ENCODE data around the gene VPS13D. TPM values are rescaled to one million over a fixed set of nuclear protein-coding genes. Genes with fewer than 3 reads are reported as not detected.

The VPS13D gene
- total RNA-seq, 1 experiment from 2014 or later, result 31.6 TPM

DNA sequence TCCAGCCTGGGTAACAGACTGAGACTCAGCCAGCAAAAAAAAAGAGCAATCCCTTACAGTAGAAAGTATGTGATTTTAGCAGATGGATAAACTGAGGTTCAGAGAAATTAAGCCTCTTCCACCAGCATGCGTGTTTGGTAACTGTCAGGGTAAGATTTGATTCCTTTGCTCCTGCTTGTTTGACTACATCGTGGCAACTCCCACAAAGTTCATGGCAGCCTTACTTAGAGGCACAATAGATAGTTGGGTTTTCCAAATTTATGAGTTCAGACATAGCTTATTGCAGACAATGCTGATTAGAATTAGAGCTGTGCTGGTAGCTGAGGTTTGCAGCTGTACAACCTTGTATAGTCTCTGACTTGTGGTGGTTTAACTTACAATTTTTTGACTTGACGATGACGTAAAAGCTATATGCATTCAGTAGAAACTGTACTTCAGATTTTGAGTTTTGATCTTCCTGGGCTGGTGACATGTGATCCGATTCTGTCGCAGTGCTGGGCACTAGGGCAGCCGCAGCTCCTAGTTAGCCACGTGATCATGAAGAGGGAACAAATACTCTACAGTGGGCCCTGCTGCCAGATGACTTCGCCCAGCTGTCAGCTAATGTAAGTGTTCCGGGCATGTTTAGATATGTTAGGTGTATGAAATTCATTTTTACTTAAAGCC lies 220.4 kb downstream of the VPS13D start:
- BruUV-seq (replicated peaks), result no TSS peak
- H3K9ac ChIP-seq (ENCODE audit: low read length), result no peak overlapping the region
- no peak overlapping the region for H3K27ac ChIP-seq (ENCODE audit: low read depth, low read length)
- no peak for ATAC-seq
- no peaks in the 10 kb centered on the region for H3K79me2 ChIP-seq (ENCODE audit: insufficient read depth, low read length)
- intact Hi-C loops (cut with micrococcal nuclease), result no loop called here
- ChIA-PET RAD21 (ENCODE audit: low non-redundant PET in 1 of 2, low total read pairs in 2 of 2, uncharacterized antibody in 2 of 2, unreplicated experiment in 2 of 2) (no interaction called here), CTCF (no interaction called here), POLR2A (no interaction called here)
- no peaks in the 10 kb centered on the region for H4K20me1 ChIP-seq (ENCODE audit: insufficient read depth)
- H3K9me2 ChIP-seq (ENCODE audit: insufficient read depth), result 0 out of 2 replicates have a peak, but pooled peaks cover 3% of the 10 kb centered on the region
- peaks cover 18 to 56% of the 10 kb centered on the region in 2 experiments; a peak in 3 of 4 replicates for H3K4me1 ChIP-seq (ENCODE audit: control insufficient read depth in 1 of 2, insufficient read depth in 2 of 2, low read length in 2 of 2)
- no peaks in the 10 kb centered on the region for H3K9me3 ChIP-seq (ENCODE audit: control insufficient read depth in 1 of 2, insufficient read depth in 1 of 2, low read depth in 1 of 2, low read length in 2 of 2)
- TF ChIP-seq, protein P1, sequence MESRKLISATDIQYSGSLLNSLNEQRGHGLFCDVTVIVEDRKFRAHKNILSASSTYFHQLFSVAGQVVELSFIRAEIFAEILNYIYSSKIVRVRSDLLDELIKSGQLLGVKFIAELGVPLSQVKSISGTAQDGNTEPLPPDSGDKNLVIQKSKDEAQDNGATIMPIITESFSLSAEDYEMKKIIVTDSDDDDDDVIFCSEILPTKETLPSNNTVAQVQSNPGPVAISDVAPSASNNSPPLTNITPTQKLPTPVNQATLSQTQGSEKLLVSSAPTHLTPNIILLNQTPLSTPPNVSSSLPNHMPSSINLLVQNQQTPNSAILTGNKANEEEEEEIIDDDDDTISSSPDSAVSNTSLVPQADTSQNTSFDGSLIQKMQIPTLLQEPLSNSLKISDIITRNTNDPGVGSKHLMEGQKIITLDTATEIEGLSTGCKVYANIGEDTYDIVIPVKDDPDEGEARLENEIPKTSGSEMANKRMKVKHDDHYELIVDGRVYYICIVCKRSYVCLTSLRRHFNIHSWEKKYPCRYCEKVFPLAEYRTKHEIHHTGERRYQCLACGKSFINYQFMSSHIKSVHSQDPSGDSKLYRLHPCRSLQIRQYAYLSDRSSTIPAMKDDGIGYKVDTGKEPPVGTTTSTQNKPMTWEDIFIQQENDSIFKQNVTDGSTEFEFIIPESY (IDR thresholded peaks at IDR 0.05; ENCODE audit: extremely low read depth, insufficient replicate concordance, low read length), result no peak
- TF ChIP-seq ZNF274 (IDR thresholded peaks at IDR 0.05; ENCODE audit: low read depth, low read length), result no peak
- no peak for TF ChIP-seq SIN3A (IDR thresholded peaks at IDR 0.05; ENCODE audit: low read depth)
- no peak for TF ChIP-seq POLR2AphosphoS5 (IDR thresholded peaks at IDR 0.05; ENCODE audit: low read depth, low read length)
- no peak for TF ChIP-seq SRF (IDR thresholded peaks at IDR 0.05; ENCODE audit: low read depth)
- DNase-seq (ENCODE audit: low read depth, low spot score), result no peak
- H2AFZ ChIP-seq (ENCODE audit: low read depth, low read length, poor library complexity, severe bottlenecking), result no peak overlapping the region
- H3K4me2 ChIP-seq (ENCODE audit: low read length), result no peak overlapping the region
- no peak overlapping the region for H3K4me3 ChIP-seq (replicated peaks in 1 of 2; ENCODE audit: low read depth in 1 of 2, low read length in 2 of 2)
- H3K36me3 ChIP-seq (ENCODE audit: control insufficient read depth in 1 of 2, insufficient read depth in 2 of 2, low read length in 2 of 2), result no peaks in the 10 kb centered on the region
- no peaks in the 10 kb centered on the region for H3K27me3 ChIP-seq (ENCODE audit: insufficient read depth, low read length)

Data from HCT116 (cell line).